ENCODE results near the gene ADD1. TPM values are rescaled to one million over a fixed set of nuclear protein-coding genes. Genes with fewer than 3 reads are reported as not detected.
A peak's percentile ranks its signal among the peaks of the same experiment; 100 is the strongest.

The ADD1 gene
- total and polyA plus RNA-seq, 2 of the 13 experiments (the other 11 are each of a cell fraction or from before 2014, with no cell fraction given): 73.9 to 122 TPM

DNA sequence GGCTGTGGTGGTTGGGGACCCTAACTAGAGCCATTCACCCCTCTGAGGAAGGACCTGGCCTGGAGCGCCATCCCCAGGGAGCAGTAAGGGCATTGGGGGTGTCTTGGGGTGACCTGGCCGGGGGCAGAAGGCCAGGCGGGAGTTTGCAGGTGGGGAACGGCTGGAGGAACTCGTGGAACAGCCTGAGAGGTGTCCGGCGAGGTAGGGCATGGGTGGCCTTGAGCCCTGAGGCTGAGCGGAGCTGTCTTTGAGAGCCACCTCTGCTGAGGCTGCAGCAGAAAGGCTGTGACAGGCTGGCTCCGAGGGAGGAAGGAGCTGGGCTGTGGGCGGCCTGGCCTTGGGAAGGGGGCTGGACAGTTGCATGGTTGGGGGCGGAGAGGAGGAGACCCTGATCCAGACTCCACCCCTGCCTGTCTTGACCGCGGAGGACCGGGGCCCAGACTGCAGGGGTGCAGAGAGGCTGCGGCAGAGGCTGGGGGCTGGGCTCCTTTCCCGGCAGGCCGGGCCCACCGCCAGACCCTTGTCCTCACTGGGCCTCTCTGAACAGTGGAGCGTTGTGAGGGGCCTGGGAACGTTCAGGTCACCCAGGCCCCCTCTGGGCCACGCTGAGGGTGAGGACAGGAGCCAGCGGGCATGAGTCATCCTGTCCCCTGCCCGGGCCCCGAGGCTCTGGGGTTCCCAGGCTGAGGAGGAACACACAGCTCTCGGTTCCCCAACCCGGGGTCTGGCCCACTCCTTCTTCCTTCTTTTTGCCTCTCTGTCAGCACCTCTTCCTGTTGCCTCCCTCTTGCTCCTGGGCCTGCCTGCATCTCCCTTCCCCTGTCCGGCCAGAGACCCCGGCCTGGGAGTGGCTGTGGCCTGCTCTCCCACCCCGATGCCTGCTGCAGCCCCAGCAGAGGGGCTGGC, 42.7 kb upstream of the ADD1 start (continued):
- no peak for TF ChIP-seq ZNF546 (CRISPR knock-in tag; conservative IDR thresholded peaks at IDR 0.05)
- no peak for TF ChIP-seq ZNF260 (CRISPR knock-in tag; IDR thresholded peaks at IDR 0.05; ENCODE audit: borderline replicate concordance, low read depth)
- no peak for TF ChIP-seq ZNF329 (CRISPR knock-in tag; IDR thresholded peaks at IDR 0.05; ENCODE audit: low read depth)
- no peak for TF ChIP-seq ZNF138 (CRISPR knock-in tag; IDR thresholded peaks at IDR 0.05; ENCODE audit: low read depth)
- TF ChIP-seq KLF11 (CRISPR knock-in tag; IDR thresholded peaks at IDR 0.05): peak; percentile 84
- TF ChIP-seq ZNF816 (CRISPR knock-in tag; IDR thresholded peaks at IDR 0.05; ENCODE audit: borderline replicate concordance): 0 out of 2 replicates have a peak, but pooled peaks have one; percentile 11
- peak; percentile 88 for TF ChIP-seq XRCC5 (optimal IDR thresholded peaks at IDR 0.05; ENCODE audit: low read length)
- TF ChIP-seq ZNF724P (CRISPR knock-in tag; IDR thresholded peaks at IDR 0.05; ENCODE audit: borderline replicate concordance): no peak
- 0 out of 2 replicates have a peak, but pooled peaks have one; percentile 50 for TF ChIP-seq ZNF256 (CRISPR knock-in tag; conservative IDR thresholded peaks at IDR 0.05)
- TF ChIP-seq ZNF383 (CRISPR knock-in tag; IDR thresholded peaks at IDR 0.05; ENCODE audit: borderline replicate concordance): no peak
- TF ChIP-seq RORA (CRISPR knock-in tag; IDR thresholded peaks at IDR 0.05): no peak
- TF ChIP-seq ZNF317 (CRISPR knock-in tag; IDR thresholded peaks at IDR 0.05): no peak
- TF ChIP-seq TGIF2 (CRISPR knock-in tag; IDR thresholded peaks at IDR 0.05): peak; percentile 63; the same call in 1 of the 2 replicates
- TF ChIP-seq HDAC6 (IDR thresholded peaks at IDR 0.05; ENCODE audit: low read depth, low read length): no peak
- TF ChIP-seq ZNF337 (CRISPR knock-in tag; IDR thresholded peaks at IDR 0.05; ENCODE audit: borderline replicate concordance, low read depth): peak; percentile 48; the same call in 1 of the 2 replicates
- TF ChIP-seq ARNT2 (CRISPR knock-in tag; IDR thresholded peaks at IDR 0.05; ENCODE audit: low read depth): peak; percentile 90; the same call in 1 of the 2 replicates
- TF ChIP-seq ZNF720 (CRISPR knock-in tag; IDR thresholded peaks at IDR 0.05): no peak
- TF ChIP-seq ESRRA (CRISPR knock-in tag; IDR thresholded peaks at IDR 0.05; ENCODE audit: low read depth): no peak
- TF ChIP-seq, protein P1, sequence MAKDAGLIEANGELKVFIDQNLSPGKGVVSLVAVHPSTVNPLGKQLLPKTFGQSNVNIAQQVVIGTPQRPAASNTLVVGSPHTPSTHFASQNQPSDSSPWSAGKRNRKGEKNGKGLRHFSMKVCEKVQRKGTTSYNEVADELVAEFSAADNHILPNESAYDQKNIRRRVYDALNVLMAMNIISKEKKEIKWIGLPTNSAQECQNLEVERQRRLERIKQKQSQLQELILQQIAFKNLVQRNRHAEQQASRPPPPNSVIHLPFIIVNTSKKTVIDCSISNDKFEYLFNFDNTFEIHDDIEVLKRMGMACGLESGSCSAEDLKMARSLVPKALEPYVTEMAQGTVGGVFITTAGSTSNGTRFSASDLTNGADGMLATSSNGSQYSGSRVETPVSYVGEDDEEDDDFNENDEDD (CRISPR knock-in tag; IDR thresholded peaks at IDR 0.05; ENCODE audit: borderline replicate concordance): peak; percentile 30; the same call in 1 of the 2 replicates
- TF ChIP-seq, protein P2, sequence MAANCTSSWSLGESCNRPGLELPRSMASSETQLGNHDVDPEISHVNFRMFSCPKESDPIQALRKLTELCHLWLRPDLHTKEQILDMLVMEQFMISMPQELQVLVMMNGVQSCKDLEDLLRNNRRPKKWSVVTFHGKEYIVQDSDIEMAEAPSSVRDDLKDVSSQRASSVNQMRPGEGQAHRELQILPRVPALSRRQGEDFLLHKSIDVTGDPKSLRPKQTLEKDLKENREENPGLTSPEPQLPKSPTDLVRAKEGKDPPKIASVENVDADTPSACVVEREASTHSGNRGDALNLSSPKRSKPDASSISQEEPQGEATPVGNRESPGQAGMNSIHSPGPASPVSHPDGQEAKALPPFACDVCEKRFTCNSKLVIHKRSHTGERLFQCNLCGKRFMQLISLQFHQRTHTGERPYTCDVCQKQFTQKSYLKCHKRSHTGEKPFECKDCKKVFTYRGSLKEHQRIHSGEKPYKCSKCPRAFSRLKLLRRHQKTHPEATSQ (CRISPR knock-in tag; IDR thresholded peaks at IDR 0.05; ENCODE audit: borderline replicate concordance): peak; percentile 15; the same call in 1 of the 2 replicates
- TF ChIP-seq, protein P3, sequence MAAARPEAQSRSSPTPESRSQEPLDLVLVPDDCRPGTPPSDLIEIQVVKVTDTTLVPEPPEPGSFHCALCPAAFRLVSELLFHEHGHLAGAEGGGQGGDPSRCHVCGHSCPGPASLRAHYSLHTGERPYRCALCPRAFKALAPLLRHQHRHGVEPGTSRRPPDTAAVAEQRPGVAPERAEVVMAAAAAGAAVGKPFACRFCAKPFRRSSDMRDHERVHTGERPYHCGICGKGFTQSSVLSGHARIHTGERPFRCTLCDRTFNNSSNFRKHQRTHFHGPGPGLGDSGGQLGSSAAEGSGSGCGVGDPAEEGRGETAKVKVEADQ (CRISPR knock-in tag; IDR thresholded peaks at IDR 0.05; ENCODE audit: borderline replicate concordance): 0 out of 2 replicates have a peak, but pooled peaks have one; percentile 23
- TF ChIP-seq NKX3-1 (CRISPR knock-in tag; IDR thresholded peaks at IDR 0.05): no peak
- peak; percentile 28; the same call in 1 of the 2 replicates for TF ChIP-seq ATF7-NPFF (CRISPR knock-in tag; IDR thresholded peaks at IDR 0.05; ENCODE audit: low read depth)
- TF ChIP-seq, protein P4, sequence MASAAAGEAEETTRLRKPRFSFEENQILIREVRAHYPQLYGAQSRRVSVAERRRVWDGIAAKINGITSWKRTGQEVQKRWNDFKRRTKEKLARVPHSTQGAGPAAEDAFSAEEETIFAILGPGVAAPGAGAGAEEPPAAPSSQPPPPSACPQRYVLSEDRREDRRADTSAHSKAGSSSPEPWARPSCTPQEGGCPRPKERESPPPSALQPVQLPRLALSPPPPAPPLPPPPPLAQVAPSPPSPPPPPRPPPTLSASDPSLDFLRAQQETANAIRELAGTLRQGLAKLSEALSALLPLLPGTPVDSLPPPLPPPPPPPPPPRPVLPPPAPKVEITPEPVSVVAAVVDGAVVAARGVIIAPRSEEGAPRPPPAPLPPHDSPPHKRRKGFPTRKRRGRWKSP (CRISPR knock-in tag; IDR thresholded peaks at IDR 0.05): no peak
